ENCODE data around the gene CNGA1.
A peak's percentile ranks its signal among the peaks of the same experiment; 100 is the strongest.
"Not testable (repeated sequence)": the region's sequence is repeated elsewhere in the genome, so short reads cannot be mapped to it uniquely, and the experiment has no call there.

Gene CNGA1

DNA sequence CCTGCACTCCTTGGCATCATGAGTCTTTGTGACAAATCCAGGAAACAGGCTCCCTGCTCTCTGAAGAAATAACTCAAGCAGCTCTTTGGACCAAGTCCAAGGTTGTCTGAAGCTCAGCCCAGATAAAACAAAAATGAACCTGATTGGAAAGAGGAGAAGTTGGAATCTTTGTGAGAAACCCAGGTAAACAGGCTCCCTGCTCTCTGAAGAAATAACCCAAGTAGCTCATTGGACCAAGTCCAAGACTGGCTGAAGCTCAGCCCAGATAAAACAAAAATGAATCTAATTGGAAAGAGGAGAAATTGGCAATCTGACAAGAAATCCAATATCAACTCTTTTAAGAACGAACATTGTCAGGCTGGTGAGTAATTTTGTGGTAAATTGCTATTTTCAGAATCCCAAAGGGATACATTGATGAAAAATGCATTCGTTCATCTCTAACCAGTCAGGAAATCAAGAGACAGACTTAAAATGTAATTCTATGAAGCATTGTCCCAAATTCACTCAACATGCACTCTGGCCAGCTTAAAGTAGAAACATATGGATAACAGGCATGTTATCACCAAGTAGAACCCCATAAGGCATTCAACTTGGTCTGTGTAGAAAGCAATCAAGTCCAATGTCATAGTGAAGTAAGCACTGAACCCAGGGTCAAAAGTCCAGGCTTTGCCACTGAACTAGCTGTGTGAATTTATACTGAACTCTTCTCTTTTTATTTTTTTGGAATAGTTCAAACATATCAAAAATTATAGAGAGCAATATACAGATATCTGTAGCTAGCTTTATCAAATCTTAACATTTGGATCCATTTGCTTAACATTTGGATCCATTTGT lies 85.3 kb downstream of the CNGA1 start:
- H3K4me1 ChIP-seq (ENCODE audit: control insufficient read depth, insufficient read depth, low read length, unreplicated experiment): peaks cover 17% of the 10 kb centered on the region
- 0 out of 2 replicates have a peak overlapping the region, but pooled peaks have one; percentile 18 for H3K4me3 ChIP-seq (ENCODE audit: low read depth, low read length)
- no peak overlapping the region for H2AFZ ChIP-seq (ENCODE audit: low read length, unreplicated experiment)
- no peaks in the 10 kb centered on the region for H3K79me2 ChIP-seq (ENCODE audit: control insufficient read depth, insufficient read depth, low read length, unreplicated experiment)
- H3K36me3 ChIP-seq (ENCODE audit: insufficient read depth, low read length): no peaks in the 10 kb centered on the region
- H3K27ac ChIP-seq (ENCODE audit: low read depth, low read length): peak overlapping the region; percentile 38
- peaks cover 10% of the 10 kb centered on the region; the same call in 1 of the 2 replicates for H3K27me3 ChIP-seq (ENCODE audit: insufficient read depth, low read length)

DNA sequence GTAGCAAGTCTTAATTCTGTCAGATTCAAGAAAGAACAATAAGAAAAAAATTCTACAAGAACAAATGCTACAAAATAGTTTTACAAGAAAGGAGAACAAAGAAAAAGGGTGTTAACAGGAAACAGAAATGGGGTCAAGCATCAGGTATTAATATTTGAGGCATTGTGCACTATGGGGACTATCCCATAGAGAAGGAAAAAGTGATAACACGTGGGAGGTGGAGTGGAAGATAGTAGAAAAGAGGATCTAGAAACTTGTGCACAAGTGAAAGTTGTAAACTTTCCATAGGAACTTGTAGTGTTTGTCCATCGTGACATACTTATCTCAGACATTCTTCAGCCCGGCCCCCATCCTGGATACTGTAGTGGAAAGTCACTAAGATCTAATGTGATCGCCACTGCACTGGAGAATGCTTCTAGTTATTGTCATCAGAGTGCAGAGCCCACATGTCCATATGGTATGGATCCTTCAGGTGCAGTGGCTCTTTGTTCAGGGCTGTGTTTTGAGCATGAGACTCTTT lies 86.7 kb downstream of the CNGA1 start:
- Histone ChIP-seq H3K79me2 (ENCODE audit: control insufficient read depth, insufficient read depth, low read length, unreplicated experiment) (no peaks in the 10 kb centered on the region), H3K27me3 (ENCODE audit: insufficient read depth, low read length) (peaks cover 10% of the 10 kb centered on the region; the same call in 1 of the 2 replicates), H3K27ac (ENCODE audit: low read depth, low read length) (no peak overlapping the region), H2AFZ (ENCODE audit: low read length, unreplicated experiment) (no peak overlapping the region), H3K4me3 (ENCODE audit: low read depth, low read length) (no peak overlapping the region), H3K36me3 (ENCODE audit: insufficient read depth, low read length) (no peaks in the 10 kb centered on the region), H3K4me1 (ENCODE audit: control insufficient read depth, insufficient read depth, low read length, unreplicated experiment) (peaks cover 17% of the 10 kb centered on the region)

DNA sequence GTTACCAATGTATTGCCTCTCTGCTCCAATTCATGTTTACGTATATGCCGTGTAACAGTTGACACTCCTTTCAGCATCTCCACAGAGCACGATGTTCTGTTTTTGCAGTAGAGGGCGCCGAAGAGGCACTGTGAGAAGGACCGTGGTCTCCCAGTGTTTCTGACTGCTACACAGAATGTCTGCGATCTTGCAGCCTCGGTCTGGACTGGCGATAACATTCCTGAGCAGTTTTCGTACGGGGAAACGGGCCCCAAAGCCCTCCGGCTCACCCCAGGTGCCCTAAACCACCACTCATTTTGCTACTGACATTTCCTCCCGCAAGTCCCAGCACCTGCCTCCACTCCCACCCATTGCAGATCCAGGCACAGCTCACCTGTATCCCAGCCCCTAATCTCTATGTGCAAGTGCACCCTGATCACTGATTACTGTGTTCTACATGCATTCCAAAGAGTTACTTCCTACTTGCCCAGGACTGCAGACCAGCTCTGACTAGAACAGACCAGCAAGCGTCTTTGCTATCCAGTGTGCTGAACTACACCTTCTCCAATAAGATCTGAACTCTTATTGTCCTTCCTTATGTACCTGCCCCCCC lies 89.7 kb downstream of the CNGA1 start:
- Histone ChIP-seq H3K36me3 (ENCODE audit: insufficient read depth, low read length) (no peaks in the 10 kb centered on the region), H3K79me2 (ENCODE audit: control insufficient read depth, insufficient read depth, low read length, unreplicated experiment) (no peaks in the 10 kb centered on the region), H3K27me3 (ENCODE audit: insufficient read depth, low read length) (peaks cover 22% of the 10 kb centered on the region), H3K4me3 (ENCODE audit: low read depth, low read length) (peak overlapping the region; percentile 61; the same call in 1 of the 2 replicates), H2AFZ (ENCODE audit: low read length, unreplicated experiment) (no peak overlapping the region), H3K27ac (ENCODE audit: low read depth, low read length) (no peak overlapping the region), H3K4me1 (ENCODE audit: control insufficient read depth, insufficient read depth, low read length, unreplicated experiment) (peaks cover 17% of the 10 kb centered on the region)

DNA sequence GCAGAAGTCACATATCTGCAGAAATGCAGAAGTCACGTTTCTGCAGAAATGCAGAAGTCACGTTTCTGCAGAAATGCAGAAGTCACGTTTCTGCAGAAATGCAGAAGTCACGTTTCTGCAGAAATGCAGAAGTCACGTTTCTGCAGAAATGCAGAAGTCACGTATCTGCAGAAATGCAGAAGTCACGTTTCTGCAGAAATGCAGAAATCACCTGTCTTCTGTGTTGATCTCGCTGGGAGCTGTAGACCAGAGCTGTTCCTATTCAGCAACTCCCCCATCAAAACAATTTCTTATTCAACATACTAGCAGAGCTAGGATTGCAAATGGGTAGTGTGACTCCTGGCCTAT lies 93.2 kb downstream of the CNGA1 start:
- not testable (repeated sequence) for H3K4me3 ChIP-seq (ENCODE audit: low read depth, low read length); H3K79me2 ChIP-seq (ENCODE audit: control insufficient read depth, insufficient read depth, low read length, unreplicated experiment); H3K36me3 ChIP-seq (ENCODE audit: insufficient read depth, low read length); H3K4me1 ChIP-seq (ENCODE audit: control insufficient read depth, insufficient read depth, low read length, unreplicated experiment); H2AFZ ChIP-seq (ENCODE audit: low read length, unreplicated experiment); H3K27ac ChIP-seq (ENCODE audit: low read depth, low read length)
- peaks cover 15% of the 10 kb centered on the region for H3K27me3 ChIP-seq (ENCODE audit: insufficient read depth, low read length)

DNA sequence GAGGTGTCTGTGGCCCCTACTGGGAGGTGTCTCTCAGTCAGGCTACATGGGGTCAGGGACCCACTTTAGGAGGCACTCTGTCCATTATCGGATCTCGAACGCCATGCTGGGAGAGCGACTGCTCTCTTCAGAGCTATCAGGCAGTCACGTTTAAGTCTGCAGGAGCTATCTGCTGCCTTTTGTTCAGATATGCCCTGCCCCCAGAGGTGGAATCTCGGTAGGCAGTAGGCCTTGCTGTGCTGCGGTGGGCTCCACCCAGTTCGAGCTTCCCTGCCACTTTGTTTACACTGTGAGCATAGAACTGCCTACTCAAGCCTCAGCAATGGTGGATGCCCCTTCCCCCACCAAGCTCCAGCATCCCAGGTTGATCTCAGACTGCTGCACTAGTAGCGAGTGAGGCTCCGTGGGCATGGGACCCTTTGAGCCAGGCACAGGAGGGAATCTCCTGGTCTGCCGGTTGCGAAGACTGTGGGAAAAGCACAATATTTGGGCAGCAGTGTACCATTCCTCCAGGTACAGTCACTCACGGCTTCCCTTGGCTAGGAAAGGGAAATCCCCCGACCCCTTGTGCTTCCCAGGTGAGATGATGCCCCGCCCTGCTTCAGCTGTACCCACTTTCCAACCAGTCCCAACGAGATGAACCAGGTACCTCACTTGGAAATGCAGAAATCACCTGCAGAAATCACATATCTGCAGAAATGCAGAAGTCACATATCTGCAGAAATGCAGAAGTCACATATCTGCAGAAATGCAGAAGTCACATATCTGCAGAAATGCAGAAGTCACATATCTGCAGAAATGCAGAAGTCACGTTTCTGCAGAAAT lies 93.8 kb downstream of the CNGA1 start:
- H3K4me1 ChIP-seq (ENCODE audit: control insufficient read depth, insufficient read depth, low read length, unreplicated experiment); H3K27ac ChIP-seq (ENCODE audit: low read depth, low read length): not testable (repeated sequence)

DNA sequence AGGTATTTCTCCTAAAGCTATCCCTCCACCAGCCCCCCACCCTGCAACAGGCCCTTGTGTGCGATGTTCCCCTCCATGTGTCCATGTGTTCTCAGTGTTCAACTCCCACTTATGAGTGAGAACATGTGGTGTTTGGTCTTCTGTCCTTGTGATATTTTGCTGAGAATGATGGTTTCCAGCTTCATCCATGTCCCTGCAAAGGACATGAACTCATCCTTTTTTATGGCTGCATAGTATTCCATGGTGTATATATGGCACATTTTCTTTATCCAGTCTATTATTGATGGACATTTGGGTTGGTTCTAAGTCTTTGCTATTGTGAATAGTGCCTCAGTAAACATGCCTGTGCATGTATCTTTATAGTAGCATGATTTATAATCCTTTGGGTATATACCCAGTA lies 99.3 kb downstream of the CNGA1 start:
- not testable (repeated sequence) for H3K36me3 ChIP-seq (ENCODE audit: insufficient read depth, low read length); H3K4me3 ChIP-seq (ENCODE audit: low read depth, low read length); H3K27me3 ChIP-seq (ENCODE audit: insufficient read depth, low read length); H3K27ac ChIP-seq (ENCODE audit: low read depth, low read length); H2AFZ ChIP-seq (ENCODE audit: low read length, unreplicated experiment)
- peaks cover 11% of the 10 kb centered on the region for H3K4me1 ChIP-seq (ENCODE audit: control insufficient read depth, insufficient read depth, low read length, unreplicated experiment)
- peaks cover 18% of the 10 kb centered on the region for H3K79me2 ChIP-seq (ENCODE audit: control insufficient read depth, insufficient read depth, low read length, unreplicated experiment)

More for the DNA sequence above, 93.8 kb downstream of the CNGA1 start:
- H3K36me3 ChIP-seq (ENCODE audit: insufficient read depth, low read length); H3K79me2 ChIP-seq (ENCODE audit: control insufficient read depth, insufficient read depth, low read length, unreplicated experiment); H3K4me3 ChIP-seq (ENCODE audit: low read depth, low read length); H2AFZ ChIP-seq (ENCODE audit: low read length, unreplicated experiment): not testable (repeated sequence)
- peaks cover 12% of the 10 kb centered on the region for H3K27me3 ChIP-seq (ENCODE audit: insufficient read depth, low read length)

DNA sequence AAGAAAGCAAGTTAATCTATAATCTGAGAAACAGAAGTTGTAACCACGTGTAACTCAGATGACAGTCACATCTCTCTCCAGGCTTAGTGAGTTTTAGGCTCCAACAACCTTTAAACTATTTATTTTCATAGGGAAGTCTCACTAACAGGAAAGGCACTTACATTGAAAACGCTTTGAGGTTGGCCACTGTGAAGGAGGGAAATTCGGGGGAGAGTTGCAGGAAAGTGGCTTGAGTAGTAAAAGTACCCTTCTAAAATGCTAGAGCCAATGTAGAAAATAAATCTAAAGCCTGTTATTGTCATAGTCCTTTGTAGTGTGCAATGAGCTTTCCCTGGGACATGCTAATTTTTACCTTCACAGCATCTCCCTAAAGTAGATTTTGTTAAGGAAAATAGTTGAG lies 101.1 kb downstream of the CNGA1 start:
- peaks cover 13% of the 10 kb centered on the region for H3K36me3 ChIP-seq (ENCODE audit: insufficient read depth, low read length)
- H3K27me3 ChIP-seq (ENCODE audit: insufficient read depth, low read length): no peaks in the 10 kb centered on the region
- no peak overlapping the region for H3K27ac ChIP-seq (ENCODE audit: low read depth, low read length)
- peaks cover 25% of the 10 kb centered on the region for H3K4me1 ChIP-seq (ENCODE audit: control insufficient read depth, insufficient read depth, low read length, unreplicated experiment)
- peak overlapping the region; percentile 99 for H2AFZ ChIP-seq (ENCODE audit: low read length, unreplicated experiment)
- H3K79me2 ChIP-seq (ENCODE audit: control insufficient read depth, insufficient read depth, low read length, unreplicated experiment): peaks cover 34% of the 10 kb centered on the region
- H3K4me3 ChIP-seq (ENCODE audit: low read depth, low read length): peak overlapping the region; percentile 90

DNA sequence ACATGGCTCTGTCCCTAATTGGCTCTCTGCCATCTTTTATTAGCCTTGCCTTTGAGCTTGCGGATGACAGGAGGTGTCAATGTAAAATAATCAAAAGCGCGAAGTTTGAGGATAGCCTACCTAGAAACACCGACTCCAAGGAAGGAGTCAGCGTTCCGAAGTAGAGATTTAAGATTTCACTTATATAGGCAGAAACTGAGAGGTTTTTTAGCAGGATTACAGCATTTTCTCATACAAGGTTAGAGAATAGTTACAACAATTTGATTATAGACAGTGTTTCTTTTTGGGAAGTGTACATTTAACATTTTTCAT lies 101.6 kb downstream of the CNGA1 start:
- Histone ChIP-seq H3K79me2 (ENCODE audit: control insufficient read depth, insufficient read depth, low read length, unreplicated experiment) (peaks cover 38% of the 10 kb centered on the region), H3K27ac (ENCODE audit: low read depth, low read length) (no peak overlapping the region), H3K4me3 (ENCODE audit: low read depth, low read length) (peak overlapping the region; percentile 90), H2AFZ (ENCODE audit: low read length, unreplicated experiment) (peak overlapping the region; percentile 99), H3K4me1 (ENCODE audit: control insufficient read depth, insufficient read depth, low read length, unreplicated experiment) (peaks cover 25% of the 10 kb centered on the region), H3K27me3 (ENCODE audit: insufficient read depth, low read length) (no peaks in the 10 kb centered on the region), H3K36me3 (ENCODE audit: insufficient read depth, low read length) (peaks cover 15% of the 10 kb centered on the region)

DNA sequence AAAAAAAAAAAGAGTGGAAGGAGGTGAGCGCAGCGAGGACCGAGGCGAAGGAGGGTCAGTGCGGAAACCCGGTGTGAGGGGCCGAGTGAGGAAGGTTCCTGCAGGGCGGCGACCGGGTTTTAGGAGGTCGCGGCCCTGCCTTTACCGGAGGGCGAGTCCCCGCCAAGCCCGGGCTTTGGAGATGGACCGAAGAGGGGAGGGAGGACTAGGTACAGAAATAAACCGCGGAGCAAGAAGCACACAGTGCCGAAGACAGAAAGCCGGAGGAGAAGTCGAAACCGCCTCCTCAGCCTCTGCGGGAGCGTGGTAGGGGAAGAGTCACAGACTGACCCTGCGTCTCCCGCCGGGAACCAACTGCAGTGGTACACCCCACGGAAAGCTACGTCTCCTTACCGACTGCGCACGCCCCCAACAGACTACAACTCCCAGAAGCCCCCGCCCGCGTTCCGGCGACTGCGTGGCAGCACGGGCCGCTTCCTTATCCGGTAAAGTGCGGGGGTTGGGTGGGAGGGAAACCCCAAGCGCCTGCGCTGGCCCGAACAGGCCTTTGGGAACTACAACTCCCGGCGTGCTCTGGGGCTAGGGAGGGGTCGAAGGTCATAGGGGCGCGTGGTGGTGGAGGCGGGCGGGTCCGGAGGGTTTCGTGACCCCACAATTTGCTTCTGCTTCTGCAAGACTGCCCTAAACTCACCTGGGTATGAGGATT lies 102.1 kb downstream of the CNGA1 start, which contains the start of gene NFXL1:
TSS of gene NFXL1 (minus strand) at position 364 of the 706 bp plus-strand sequence. CDS start 380 bp downstream, outside the sequence.
- Histone ChIP-seq H3K79me2 (ENCODE audit: control insufficient read depth, insufficient read depth, low read length, unreplicated experiment) (peaks cover 38% of the 10 kb centered on the region), H3K4me1 (ENCODE audit: control insufficient read depth, insufficient read depth, low read length, unreplicated experiment) (peaks cover 25% of the 10 kb centered on the region), H3K27me3 (ENCODE audit: insufficient read depth, low read length) (no peaks in the 10 kb centered on the region), H3K27ac (ENCODE audit: low read depth, low read length) (peak within 1 kb of the TSS; percentile 35), H3K36me3 (ENCODE audit: insufficient read depth, low read length) (peaks cover 15% of the 10 kb centered on the region), H3K4me3 (ENCODE audit: low read depth, low read length) (peak within 1 kb of the TSS; percentile 90), H2AFZ (ENCODE audit: low read length, unreplicated experiment) (peak within 1 kb of the TSS; percentile 99)

DNA sequence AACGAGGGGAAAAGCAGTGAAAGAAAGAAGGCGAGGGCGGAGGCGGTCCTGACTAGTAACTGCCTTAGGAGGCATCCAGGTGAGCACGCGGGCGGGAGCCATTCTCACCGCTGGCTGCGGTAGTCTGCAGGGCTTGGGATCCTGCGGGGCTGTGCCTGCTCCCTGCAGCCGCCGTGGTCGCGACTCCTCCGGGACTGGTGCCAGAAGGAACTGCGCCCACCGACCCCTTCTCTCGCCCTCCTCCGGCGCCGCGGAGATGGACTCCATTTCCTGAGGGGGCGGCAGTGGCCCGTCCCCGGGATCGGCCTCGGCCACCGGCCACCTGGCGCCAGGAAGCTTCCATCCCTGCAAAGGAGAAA lies 102.6 kb downstream of the CNGA1 start:
- Histone ChIP-seq H3K36me3 (ENCODE audit: insufficient read depth, low read length) (peaks cover 19% of the 10 kb centered on the region), H3K4me3 (ENCODE audit: low read depth, low read length) (peak overlapping the region; percentile 90), H3K79me2 (ENCODE audit: control insufficient read depth, insufficient read depth, low read length, unreplicated experiment) (peaks cover 42% of the 10 kb centered on the region), H3K27me3 (ENCODE audit: insufficient read depth, low read length) (no peaks in the 10 kb centered on the region), H3K27ac (ENCODE audit: low read depth, low read length) (no peak overlapping the region; the same call in 1 of the 2 replicates), H2AFZ (ENCODE audit: low read length, unreplicated experiment) (peak overlapping the region; percentile 92), H3K4me1 (ENCODE audit: control insufficient read depth, insufficient read depth, low read length, unreplicated experiment) (peaks cover 25% of the 10 kb centered on the region)
